Osteocyte (in vitro differentiated cells): ENCODE results near the gene ODF4. TPM values are rescaled to one million over a fixed set of nuclear protein-coding genes. Genes with fewer than 3 reads are reported as not detected.

ENCODE experiments used
- DNase-seq: peaks from one replicate; pipeline ENCODE4 v3.0.0; 2021; ENCODE audit warnings: mixed read lengths; ENCODE audit not compliant: unreplicated experiment; ENCODE audit errors: extremely low spot score
- H3K27ac Mint-ChIP-seq: one replicate; pipeline ENCODE4 v1.8.0; 2021; ENCODE audit warnings: mild to moderate bottlenecking, mixed read lengths; ENCODE audit not compliant: unreplicated experiment
- H3K27me3 Mint-ChIP-seq: one replicate; pipeline ENCODE4 v1.8.0; 2021; ENCODE audit warnings: mixed read lengths; ENCODE audit not compliant: unreplicated experiment
- H3K36me3 Mint-ChIP-seq: one replicate; pipeline ENCODE4 v1.8.0; 2021; ENCODE audit warnings: mixed read lengths; ENCODE audit not compliant: unreplicated experiment
- H3K4me1 Mint-ChIP-seq: one replicate; pipeline ENCODE4 v1.8.0; 2021; ENCODE audit warnings: mixed read lengths; ENCODE audit not compliant: unreplicated experiment
- H3K4me3 Mint-ChIP-seq: one replicate; pipeline ENCODE4 v1.8.0; 2021; ENCODE audit warnings: mild to moderate bottlenecking, moderate library complexity, mixed read lengths; ENCODE audit not compliant: unreplicated experiment
- H3K9me3 Mint-ChIP-seq: one replicate; pipeline ENCODE4 v1.8.0; 2021; ENCODE audit warnings: mixed read lengths; ENCODE audit not compliant: unreplicated experiment
- CTCF ChIP-seq: fragments of 200-600 bp; sonication (generic); IDR thresholded peaks from 2 replicates; pipeline ENCODE4 v1.5.0; 2021; ENCODE audit warnings: antibody characterized with exemption, mild to moderate bottlenecking, moderate library complexity
- total RNA-seq: library from RNA; stranded (reverse); gene quantifications from 2 replicates; pipeline ENCODE4 v1.2.1, GENCODE V29; 2021

The ODF4 gene
- total RNA-seq, 1 donor from 2014 or later: not detected

- TF ChIP-seq CTCF: no peak
- H3K9me3 Mint-ChIP-seq: peaks cover 3% of the 10 kb centered on the region
- no peak for DNase-seq
- H3K36me3 Mint-ChIP-seq: no peaks in the 10 kb centered on the region
- H3K4me1 Mint-ChIP-seq: peaks cover 21% of the 10 kb centered on the region
- H3K4me3 Mint-ChIP-seq: no peak overlapping the region
- no peak overlapping the region for H3K27ac Mint-ChIP-seq
- H3K27me3 Mint-ChIP-seq: no peaks in the 10 kb centered on the region
Measured at GRCh38 chr17:8357910-8358309, 18.3 kb downstream of the ODF4 start.

GRCh38 chr17:8359769-8360168 lies 20.1 kb downstream of the ODF4 start:
- peaks cover 3% of the 10 kb centered on the region for H3K9me3 Mint-ChIP-seq
- TF ChIP-seq CTCF: no peak
- H3K4me3 Mint-ChIP-seq: peak overlapping the region; percentile 36
- DNase-seq: no peak
- H3K36me3 Mint-ChIP-seq: peaks cover 2% of the 10 kb centered on the region
- H3K27me3 Mint-ChIP-seq: no peaks in the 10 kb centered on the region
- peak overlapping the region; percentile 84 for H3K27ac Mint-ChIP-seq
- peaks cover 21% of the 10 kb centered on the region for H3K4me1 Mint-ChIP-seq

- no peaks in the 10 kb centered on the region for H3K27me3 Mint-ChIP-seq
- peaks cover 2% of the 10 kb centered on the region for H3K36me3 Mint-ChIP-seq
- H3K4me1 Mint-ChIP-seq: peaks cover 24% of the 10 kb centered on the region
- no peak for DNase-seq
- no peak for TF ChIP-seq CTCF
- H3K4me3 Mint-ChIP-seq: no peak overlapping the region
- peaks cover 3% of the 10 kb centered on the region for H3K9me3 Mint-ChIP-seq
- H3K27ac Mint-ChIP-seq: peak overlapping the region; percentile 84
Measured at GRCh38 chr17:8360260-8360659, 20.6 kb downstream of the ODF4 start.

- DNase-seq: no peak
- no peak overlapping the region for H3K4me3 Mint-ChIP-seq
- H3K9me3 Mint-ChIP-seq: peaks cover 3% of the 10 kb centered on the region
- H3K4me1 Mint-ChIP-seq: peaks cover 29% of the 10 kb centered on the region
- H3K27ac Mint-ChIP-seq: peak overlapping the region; percentile 67
- H3K27me3 Mint-ChIP-seq: no peaks in the 10 kb centered on the region
- TF ChIP-seq CTCF: no peak
- peaks cover 2% of the 10 kb centered on the region for H3K36me3 Mint-ChIP-seq
Measured at GRCh38 chr17:8360751-8361150, 21.1 kb downstream of the ODF4 start.

GRCh38 chr17:8362651-8363332 lies 23.2 kb downstream of the ODF4 start:
- H3K27ac Mint-ChIP-seq: no peak overlapping the region

More at GRCh38 chr17:8362651-8363332, 23.2 kb downstream of the ODF4 start:
- Mint-ChIP-seq H3K36me3 (peaks cover 2% of the 10 kb centered on the region), H3K4me3 (no peak overlapping the region), H3K9me3 (no peaks in the 10 kb centered on the region), H3K27me3 (no peaks in the 10 kb centered on the region), H3K4me1 (peaks cover 39% of the 10 kb centered on the region)
- DNase-seq: no peak
- TF ChIP-seq CTCF: no peak
